ENCODE results near the gene PPP1R9B. TPM values are rescaled to one million over a fixed set of nuclear protein-coding genes. Genes with fewer than 3 reads are reported as not detected.

The PPP1R9B gene
- total RNA-seq, 1 donor from 2014 or later = 58.6 TPM

- peak overlapping the region; percentile 41 for H3K27ac Mint-ChIP-seq
- DNase-seq (ENCODE audit: low spot score in 2 of 2, unreplicated experiment in 2 of 2) = no peak
- H3K9me3 Mint-ChIP-seq = no peaks in the 10 kb centered on the region
- peaks cover 47% of the 10 kb centered on the region for H3K4me1 Mint-ChIP-seq
- peaks cover 10% of the 10 kb centered on the region for H3K36me3 Mint-ChIP-seq
- no peak overlapping the region for H3K4me3 Mint-ChIP-seq
- H3K27me3 Mint-ChIP-seq (ENCODE audit: low read depth) = no peaks in the 10 kb centered on the region
- no peak for TF ChIP-seq CTCF (IDR thresholded peaks at IDR 0.05; ENCODE audit: unreplicated experiment)
Measured at GRCh38 chr17:50181144-50181543, 30.7 kb upstream of the PPP1R9B start.

- Mint-ChIP-seq H3K27ac (peak overlapping the region; percentile 60), H3K36me3 (peaks cover 6% of the 10 kb centered on the region), H3K9me3 (no peaks in the 10 kb centered on the region), H3K4me3 (no peak overlapping the region), H3K4me1 (peaks cover 49% of the 10 kb centered on the region), H3K27me3 (ENCODE audit: low read depth) (no peaks in the 10 kb centered on the region)
- DNase-seq (ENCODE audit: low spot score in 2 of 2, unreplicated experiment in 2 of 2) = no peak
- no peak for TF ChIP-seq CTCF (IDR thresholded peaks at IDR 0.05; ENCODE audit: unreplicated experiment)
Measured at GRCh38 chr17:50180620-50181019, 30.1 kb upstream of the PPP1R9B start.

GRCh38 chr17:50180111-50180510, 29.6 kb upstream of the PPP1R9B start:
- Mint-ChIP-seq H3K4me1 (peaks cover 45% of the 10 kb centered on the region), H3K36me3 (peaks cover 2% of the 10 kb centered on the region), H3K4me3 (no peak overlapping the region), H3K27ac (peak overlapping the region; percentile 72), H3K9me3 (no peaks in the 10 kb centered on the region), H3K27me3 (ENCODE audit: low read depth) (no peaks in the 10 kb centered on the region)
- no peak for DNase-seq (ENCODE audit: low spot score in 2 of 2, unreplicated experiment in 2 of 2)
- no peak for TF ChIP-seq CTCF (IDR thresholded peaks at IDR 0.05; ENCODE audit: unreplicated experiment)

GRCh38 chr17:50177983-50178834, 27.7 kb upstream of the PPP1R9B start:
- H3K27me3 Mint-ChIP-seq (ENCODE audit: low read depth) = no peaks in the 10 kb centered on the region
- DNase-seq (ENCODE audit: low spot score in 2 of 2, unreplicated experiment in 2 of 2) = no peak
- no peak for TF ChIP-seq CTCF (IDR thresholded peaks at IDR 0.05; ENCODE audit: unreplicated experiment)
- peaks cover 42% of the 10 kb centered on the region for H3K4me1 Mint-ChIP-seq
- H3K4me3 Mint-ChIP-seq = peak overlapping the region; percentile 42
- peak overlapping the region; percentile 79 for H3K27ac Mint-ChIP-seq
- H3K36me3 Mint-ChIP-seq = no peaks in the 10 kb centered on the region
- no peaks in the 10 kb centered on the region for H3K9me3 Mint-ChIP-seq

GRCh38 chr17:50177476-50177875, 27.0 kb upstream of the PPP1R9B start:
- Mint-ChIP-seq H3K9me3 (no peaks in the 10 kb centered on the region), H3K4me3 (no peak overlapping the region), H3K4me1 (peaks cover 48% of the 10 kb centered on the region), H3K36me3 (no peaks in the 10 kb centered on the region), H3K27ac (peak overlapping the region; percentile 79), H3K27me3 (ENCODE audit: low read depth) (no peaks in the 10 kb centered on the region)
- no peak for TF ChIP-seq CTCF (IDR thresholded peaks at IDR 0.05; ENCODE audit: unreplicated experiment)
- DNase-seq (ENCODE audit: low spot score in 2 of 2, unreplicated experiment in 2 of 2) = no peak
